Dendritic cell treated with granulocyte-macrophage colony-stimulating factor and Interleukin-4, amounts not matched to agents 40 ng/mL and 50 ng/mL, for 4 days (primary cell): ENCODE measurements around the gene TTR.

Experiments
- H3K27ac Mint-ChIP-seq: one replicate; pipeline ENCODE4 v1.8.0; 2022; ENCODE audit warnings: mild to moderate bottlenecking, mixed read lengths
- H3K27me3 Mint-ChIP-seq: one replicate; pipeline ENCODE4 v1.8.0; 2022; ENCODE audit warnings: mild to moderate bottlenecking, mixed read lengths
- H3K36me3 Mint-ChIP-seq: one replicate; pipeline ENCODE4 v1.8.0; 2022; ENCODE audit warnings: low read depth, mixed read lengths
- H3K4me1 Mint-ChIP-seq: one replicate; pipeline ENCODE4 v1.8.0; 2022; ENCODE audit warnings: low read depth, mixed read lengths
- H3K4me3 Mint-ChIP-seq: one replicate; pipeline ENCODE4 v1.8.0; 2022; ENCODE audit warnings: mild to moderate bottlenecking, moderate library complexity, mixed read lengths
- H3K9me3 Mint-ChIP-seq: one replicate; pipeline ENCODE4 v1.8.0; 2022; ENCODE audit warnings: mixed read lengths
- intact Hi-C: fragments of 100-400 bp; cut with micrococcal nuclease; formaldehyde crosslinking; loops from one replicate; pipeline ENCODE4 v1.15.0; 2022

TTR gene

GRCh38 chr18:31591628-31592027, at the start of gene TTR:
TTR (plus strand) TSS chr18:31591877; CDS start chr18:31591903, 26 bp downstream.
- intact Hi-C loops, result no loop called here
- H3K27me3 Mint-ChIP-seq, result no peaks in the 10 kb centered on the region
- H3K9me3 Mint-ChIP-seq, result peaks cover 6% of the 10 kb centered on the region
- no peak within 1 kb of the TSS for H3K4me3 Mint-ChIP-seq
- no peaks in the 10 kb centered on the region for H3K4me1 Mint-ChIP-seq
- H3K27ac Mint-ChIP-seq, result no peak within 1 kb of the TSS
- H3K36me3 Mint-ChIP-seq, result no peaks in the 10 kb centered on the region

GRCh38 chr18:31546476-31546875, 45.2 kb upstream of the TTR start:
- H3K9me3 Mint-ChIP-seq, result no peaks in the 10 kb centered on the region
- no peaks in the 10 kb centered on the region for H3K27me3 Mint-ChIP-seq
- no peak overlapping the region for H3K27ac Mint-ChIP-seq
- intact Hi-C loops, result no loop called here
- no peaks in the 10 kb centered on the region for H3K36me3 Mint-ChIP-seq
- H3K4me3 Mint-ChIP-seq, result no peak overlapping the region
- H3K4me1 Mint-ChIP-seq, result peaks cover 8% of the 10 kb centered on the region

- Mint-ChIP-seq H3K4me1 (no peaks in the 10 kb centered on the region), H3K9me3 (no peaks in the 10 kb centered on the region), H3K27me3 (no peaks in the 10 kb centered on the region), H3K27ac (no peak overlapping the region), H3K4me3 (no peak overlapping the region), H3K36me3 (no peaks in the 10 kb centered on the region)
- intact Hi-C loops, result no loop called here
These were observed 42.8 kb upstream of the TTR start for GRCh38 chr18:31548853-31549252.

GRCh38 chr18:31549416-31549815, 42.3 kb upstream of the TTR start:
- intact Hi-C loops, result no loop called here
- no peaks in the 10 kb centered on the region for H3K9me3 Mint-ChIP-seq
- H3K36me3 Mint-ChIP-seq, result no peaks in the 10 kb centered on the region
- H3K4me3 Mint-ChIP-seq, result no peak overlapping the region
- peaks cover under 1% of the 10 kb centered on the region for H3K27me3 Mint-ChIP-seq
- no peaks in the 10 kb centered on the region for H3K4me1 Mint-ChIP-seq
- no peak overlapping the region for H3K27ac Mint-ChIP-seq

- Mint-ChIP-seq H3K4me1 (no peaks in the 10 kb centered on the region), H3K27ac (no peak overlapping the region), H3K27me3 (peaks cover 1% of the 10 kb centered on the region), H3K36me3 (no peaks in the 10 kb centered on the region), H3K9me3 (no peaks in the 10 kb centered on the region), H3K4me3 (no peak overlapping the region)
- intact Hi-C loops, result loop anchor here (5.0 to 10.0 kb wide), 2 partner anchors 423 to 555 kb away; no protein-coding TSS in a partner anchor
These were observed 39.8 kb upstream of the TTR start for GRCh38 chr18:31551883-31552282.

- intact Hi-C loops, result loop anchor here (5.0 to 10.0 kb wide), 2 partner anchors 421 to 556 kb away; no protein-coding TSS in a partner anchor
- H3K36me3 Mint-ChIP-seq, result no peaks in the 10 kb centered on the region
- H3K27ac Mint-ChIP-seq, result no peak overlapping the region
- H3K4me1 Mint-ChIP-seq, result no peaks in the 10 kb centered on the region
- no peaks in the 10 kb centered on the region for H3K9me3 Mint-ChIP-seq
- no peak overlapping the region for H3K4me3 Mint-ChIP-seq
- H3K27me3 Mint-ChIP-seq, result peaks cover 1% of the 10 kb centered on the region
These were observed 37.9 kb upstream of the TTR start for GRCh38 chr18:31553800-31554199.

- H3K27me3 Mint-ChIP-seq, result peaks cover 1% of the 10 kb centered on the region
- no peak overlapping the region for H3K27ac Mint-ChIP-seq
- no peaks in the 10 kb centered on the region for H3K4me1 Mint-ChIP-seq
- no peaks in the 10 kb centered on the region for H3K9me3 Mint-ChIP-seq
- no peak overlapping the region for H3K4me3 Mint-ChIP-seq
- intact Hi-C loops, result loop anchor here (5.0 to 10.0 kb wide), 2 partner anchors 420 to 557 kb away; no protein-coding TSS in a partner anchor
- H3K36me3 Mint-ChIP-seq, result no peaks in the 10 kb centered on the region
These were observed 36.9 kb upstream of the TTR start for GRCh38 chr18:31554776-31555175.

GRCh38 chr18:31555971-31556747, 35.5 kb upstream of the TTR start:
- intact Hi-C loops, result loop anchor here (1.0 to 10.0 kb wide), 3 partner anchors 166 to 419 kb away; no protein-coding TSS in a partner anchor
- no peaks in the 10 kb centered on the region for H3K36me3 Mint-ChIP-seq
- H3K27ac Mint-ChIP-seq, result no peak overlapping the region
- H3K4me1 Mint-ChIP-seq, result no peaks in the 10 kb centered on the region
- peaks cover 1% of the 10 kb centered on the region for H3K27me3 Mint-ChIP-seq
- H3K9me3 Mint-ChIP-seq, result no peaks in the 10 kb centered on the region
- no peak overlapping the region for H3K4me3 Mint-ChIP-seq

GRCh38 chr18:31557446-31557845, 34.2 kb upstream of the TTR start:
- Mint-ChIP-seq H3K4me3 (no peak overlapping the region), H3K27me3 (peaks cover 1% of the 10 kb centered on the region), H3K27ac (no peak overlapping the region), H3K36me3 (no peaks in the 10 kb centered on the region), H3K9me3 (no peaks in the 10 kb centered on the region), H3K4me1 (no peaks in the 10 kb centered on the region)
- intact Hi-C loops, result loop anchor here (10.0 kb wide), 1 partner anchor 417 kb away; no protein-coding TSS in a partner anchor

GRCh38 chr18:31558567-31558966, 33.1 kb upstream of the TTR start:
- intact Hi-C loops, result loop anchor here (10.0 kb wide), 1 partner anchor 416 kb away; no protein-coding TSS in a partner anchor
- Mint-ChIP-seq H3K9me3 (no peaks in the 10 kb centered on the region), H3K4me1 (no peaks in the 10 kb centered on the region), H3K27me3 (peaks cover 1% of the 10 kb centered on the region), H3K4me3 (no peak overlapping the region), H3K27ac (no peak overlapping the region), H3K36me3 (no peaks in the 10 kb centered on the region)

- peaks cover 2% of the 10 kb centered on the region for H3K27me3 Mint-ChIP-seq
- no peak overlapping the region for H3K27ac Mint-ChIP-seq
- H3K36me3 Mint-ChIP-seq, result no peaks in the 10 kb centered on the region
- H3K4me1 Mint-ChIP-seq, result peaks cover 5% of the 10 kb centered on the region
- intact Hi-C loops, result no loop called here
- no peaks in the 10 kb centered on the region for H3K9me3 Mint-ChIP-seq
- H3K4me3 Mint-ChIP-seq, result no peak overlapping the region
These were observed 29.0 kb upstream of the TTR start for GRCh38 chr18:31562726-31563125.

GRCh38 chr18:31563778-31564177, 27.9 kb upstream of the TTR start:
- Mint-ChIP-seq H3K36me3 (no peaks in the 10 kb centered on the region), H3K4me3 (no peak overlapping the region), H3K27me3 (peaks cover 2% of the 10 kb centered on the region), H3K4me1 (peaks cover 5% of the 10 kb centered on the region), H3K9me3 (no peaks in the 10 kb centered on the region), H3K27ac (no peak overlapping the region)
- intact Hi-C loops, result no loop called here

GRCh38 chr18:31565345-31565744, 26.3 kb upstream of the TTR start:
- intact Hi-C loops, result no loop called here
- no peak overlapping the region for H3K4me3 Mint-ChIP-seq
- H3K27ac Mint-ChIP-seq, result no peak overlapping the region
- H3K36me3 Mint-ChIP-seq, result no peaks in the 10 kb centered on the region
- peaks cover 2% of the 10 kb centered on the region for H3K27me3 Mint-ChIP-seq
- H3K4me1 Mint-ChIP-seq, result peaks cover 5% of the 10 kb centered on the region
- no peaks in the 10 kb centered on the region for H3K9me3 Mint-ChIP-seq

- Mint-ChIP-seq H3K4me1 (peaks cover 5% of the 10 kb centered on the region), H3K9me3 (no peaks in the 10 kb centered on the region), H3K36me3 (no peaks in the 10 kb centered on the region), H3K27ac (no peak overlapping the region), H3K27me3 (peaks cover 2% of the 10 kb centered on the region), H3K4me3 (no peak overlapping the region)
- intact Hi-C loops, result no loop called here
These were observed 25.7 kb upstream of the TTR start for GRCh38 chr18:31565782-31566512.
